ENCODE data around the gene FZR1.
A peak's percentile ranks its signal among the peaks of the same experiment; 100 is the strongest.
"Not testable (repeated sequence)": the region's sequence is repeated elsewhere in the genome, so short reads cannot be mapped to it uniquely, and the experiment has no call there.

The FZR1 gene

DNA sequence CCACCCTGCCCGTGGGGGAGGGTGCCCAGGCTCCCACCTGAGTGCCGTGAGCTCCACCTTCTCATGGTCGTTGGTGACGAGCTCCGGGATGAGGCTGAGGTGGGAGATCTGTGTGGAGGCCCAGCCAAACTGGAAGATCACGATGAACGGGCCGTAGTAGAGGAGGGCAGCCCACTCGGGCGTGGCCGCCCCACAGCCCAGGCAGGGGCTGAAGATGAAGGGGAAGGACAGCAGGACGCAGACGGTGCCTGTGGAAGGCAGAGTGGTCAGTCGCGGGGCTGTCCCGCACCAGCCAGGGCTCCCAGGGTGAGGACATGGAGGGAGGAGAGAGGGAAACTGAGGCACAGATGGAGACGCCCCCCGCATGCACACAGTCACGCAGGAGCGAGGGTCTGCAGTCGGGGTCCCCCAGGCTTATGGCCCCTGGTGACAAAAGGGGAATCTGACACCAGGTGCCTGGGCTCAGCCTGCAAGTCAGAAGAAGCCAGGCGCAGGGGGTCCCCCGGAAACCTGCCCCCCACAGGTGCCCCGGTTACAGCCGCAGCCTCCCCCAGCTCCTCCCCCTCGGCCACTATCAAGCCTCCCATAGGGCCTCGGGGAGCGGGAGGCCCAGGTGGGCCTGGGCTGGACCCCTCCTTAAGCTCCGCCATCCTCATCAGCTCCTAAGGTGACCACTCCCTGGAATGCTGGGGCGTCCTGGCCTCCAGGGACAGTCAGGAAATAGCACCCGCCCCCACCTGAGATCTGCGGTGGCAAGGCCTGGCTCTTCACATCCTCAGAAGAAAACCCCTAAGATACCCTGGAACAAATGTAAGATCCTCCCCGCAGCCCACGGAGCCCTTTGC is 45.1 kb downstream of the FZR1 start:
- no peak for DNase-seq

DNA sequence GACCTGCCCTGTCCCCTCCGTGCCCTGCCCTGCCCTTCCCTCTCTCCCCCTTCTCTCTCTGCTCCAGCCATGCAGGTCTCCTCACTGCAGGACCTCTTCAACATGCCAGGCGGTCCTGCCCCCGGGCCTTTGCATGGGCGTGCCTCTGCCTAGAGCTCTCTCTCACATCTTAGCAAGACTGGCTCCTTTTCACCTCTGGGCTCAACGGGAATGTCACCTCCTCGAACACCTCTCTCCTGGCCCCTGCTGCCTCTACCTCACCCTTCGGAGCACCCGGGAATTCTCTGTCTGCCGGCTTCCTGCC is 45.6 kb downstream of the FZR1 start:
- DNase-seq: no peak

DNA sequence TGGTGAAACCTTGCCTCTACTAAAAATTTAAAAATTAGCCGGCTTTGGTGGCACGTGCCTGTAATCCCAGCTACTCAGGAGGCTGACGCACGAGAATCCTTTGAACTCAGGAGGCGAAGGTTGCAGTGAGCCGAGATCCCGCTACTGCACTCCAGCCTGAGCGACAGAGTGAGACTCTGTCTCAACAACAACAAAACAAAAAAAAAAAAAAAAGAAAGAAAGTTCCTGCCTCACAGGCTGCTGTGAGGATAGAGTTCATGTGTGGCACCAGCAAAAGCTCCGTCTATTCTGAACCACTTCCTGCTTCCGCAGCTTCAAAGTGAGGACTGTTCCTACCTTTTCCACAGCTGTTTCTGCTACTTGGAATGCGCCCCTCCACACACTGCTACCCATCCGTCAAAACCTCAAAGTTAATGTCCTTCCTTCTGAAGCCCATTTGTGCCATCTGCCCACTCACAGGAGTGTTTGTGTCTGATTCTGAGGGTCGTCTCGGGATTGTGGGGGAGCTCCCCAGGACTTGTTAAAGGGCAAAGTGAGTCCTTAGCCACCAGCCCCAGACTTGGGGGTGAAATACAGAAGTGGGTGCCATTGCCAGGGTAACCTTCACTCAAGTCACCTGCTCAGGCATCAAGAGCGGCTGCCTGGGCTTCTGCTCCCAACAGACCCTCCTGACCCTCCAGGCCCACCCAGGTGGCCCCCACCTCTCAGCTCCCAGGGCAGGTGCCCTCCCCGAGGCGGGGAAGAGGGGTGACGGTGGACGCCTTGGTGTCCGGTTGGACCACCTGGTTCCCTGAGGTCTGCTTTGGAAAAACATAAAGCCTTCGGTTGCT is 48.4 kb downstream of the FZR1 start:
- no peak for DNase-seq

DNA sequence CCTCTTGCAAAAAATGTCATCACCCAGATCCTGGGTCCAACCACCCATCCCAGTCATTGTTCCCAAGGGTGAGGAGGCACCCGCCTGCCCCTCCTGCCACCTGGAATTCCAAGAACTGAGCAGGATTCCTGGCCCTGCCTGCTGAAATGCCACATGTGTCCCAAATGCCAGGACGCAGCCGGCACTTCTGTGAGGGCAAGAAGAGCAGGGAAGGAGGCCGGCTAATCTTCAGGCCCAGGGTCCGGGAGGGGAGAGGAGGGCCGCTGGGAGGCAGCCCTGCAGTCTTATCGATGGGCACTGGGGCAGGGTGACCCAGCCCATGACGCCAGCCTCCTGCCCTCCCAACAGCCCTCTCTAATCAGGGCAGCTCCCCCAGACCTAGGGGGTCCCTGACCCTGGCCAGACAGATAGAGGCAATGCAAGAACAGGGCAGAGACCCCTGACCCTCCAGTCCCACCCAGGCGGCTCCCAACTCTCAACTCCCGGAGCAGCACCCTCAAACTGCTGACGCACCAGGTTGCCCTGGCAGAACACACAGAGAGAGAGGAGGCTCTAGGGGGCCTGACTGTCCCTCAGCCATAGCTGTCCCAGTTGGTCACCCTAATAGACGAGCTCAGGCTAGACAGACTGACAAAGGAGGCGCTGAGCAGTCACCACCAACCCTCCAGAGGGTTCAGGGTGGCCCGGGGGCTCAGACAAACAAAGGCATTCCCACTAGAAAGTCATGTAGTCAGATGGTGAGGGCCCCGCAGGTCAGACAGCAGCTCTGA is 49.7 kb downstream of the FZR1 start:
- no peak for DNase-seq

DNA sequence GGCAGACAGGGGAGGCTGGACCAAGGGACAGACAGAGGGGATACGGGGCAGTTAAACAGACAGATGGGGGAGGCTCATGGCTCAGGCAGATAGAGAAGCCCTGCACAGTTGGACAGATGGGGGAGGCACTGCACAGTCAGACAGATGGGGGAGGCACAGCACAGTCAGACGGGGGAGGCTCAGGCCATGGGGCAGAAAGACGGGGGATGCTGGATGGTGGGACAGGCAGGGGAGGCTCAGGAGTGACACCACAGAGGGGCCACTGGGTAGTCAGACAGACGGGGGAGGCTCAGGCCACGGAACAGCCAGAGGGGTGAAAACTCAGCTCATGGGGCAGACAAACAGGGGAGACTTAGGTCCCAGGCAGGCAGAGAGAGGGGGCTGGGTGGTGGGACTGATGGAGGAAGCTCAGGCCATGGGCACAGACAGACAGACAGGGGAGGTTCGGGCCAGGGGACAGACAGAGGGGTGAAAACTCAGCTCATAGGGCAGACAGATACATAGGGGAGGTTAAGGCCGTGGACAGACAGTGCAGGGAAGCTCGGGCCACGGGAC is 50.4 kb downstream of the FZR1 start:
- DNase-seq: no peak

DNA sequence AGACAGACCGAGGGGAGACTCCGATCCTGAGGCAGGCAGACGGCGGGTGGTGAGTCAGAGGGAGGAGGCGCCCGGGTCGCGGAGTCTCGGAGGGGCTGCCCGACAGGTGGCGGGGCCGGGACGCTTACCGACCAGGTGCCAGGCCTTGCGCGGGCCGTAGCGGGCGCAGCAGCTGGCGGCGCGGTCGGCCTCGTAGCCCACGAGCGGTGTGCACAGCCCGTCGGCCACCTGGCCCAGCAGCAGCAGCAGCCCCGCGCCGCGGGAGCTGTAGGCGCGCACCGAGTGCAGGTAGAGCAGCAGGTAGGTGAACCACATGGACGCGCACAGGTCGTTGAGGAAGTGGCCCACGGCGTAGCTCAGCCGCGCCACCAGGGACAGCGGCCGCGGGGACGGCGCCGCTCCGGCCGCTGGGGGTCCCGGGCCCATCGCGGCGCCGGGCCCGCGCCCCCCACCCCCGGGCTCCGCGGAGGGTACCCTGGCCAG is 50.9 kb downstream of the FZR1 start:
- DNase-seq: no peak

DNA sequence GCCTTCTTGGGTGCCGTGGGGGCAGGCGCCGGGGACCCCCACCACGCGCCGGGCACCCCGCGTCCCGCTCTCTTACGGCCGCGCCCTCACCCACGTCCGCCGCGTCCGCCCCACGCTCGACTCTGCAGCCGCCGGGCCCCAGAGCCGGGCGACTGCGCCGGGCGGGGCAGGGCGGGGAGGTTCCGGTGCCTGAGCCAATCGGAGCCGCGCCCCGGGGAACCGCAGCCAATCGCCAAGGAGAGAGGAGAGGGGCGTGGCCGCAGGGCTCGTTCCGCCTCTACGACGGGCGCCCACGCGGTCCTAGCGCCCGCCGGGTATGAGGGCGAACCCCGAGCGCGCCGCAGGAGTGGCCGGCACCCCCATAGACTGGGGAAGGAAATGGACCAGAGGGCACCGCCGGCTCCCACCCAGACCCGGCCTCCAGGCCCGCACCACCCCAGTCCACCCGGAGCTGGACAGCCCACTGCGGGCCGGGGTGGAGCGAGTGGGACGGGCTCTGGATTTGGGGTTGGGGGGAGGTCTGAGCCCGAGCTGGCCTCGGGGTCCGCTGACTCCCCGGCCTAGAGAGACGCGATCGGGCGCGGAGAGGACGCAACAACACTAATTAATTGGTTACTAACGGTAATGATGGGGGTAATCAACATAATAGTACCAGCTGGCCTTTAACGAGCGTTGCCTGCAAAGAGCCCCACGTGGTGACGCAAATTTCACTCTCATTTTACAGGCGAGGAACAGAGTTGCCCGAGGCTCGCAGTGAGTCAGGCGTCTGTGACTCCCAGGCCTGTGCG is 51.5 kb downstream of the FZR1 start, which contains the start of gene MFSD12:
TSS of gene MFSD12 (minus strand) at position 126 of the 788 bp plus-strand sequence. CDS start 183 bp downstream, outside the sequence.
- peak; percentile 85 for DNase-seq

DNA sequence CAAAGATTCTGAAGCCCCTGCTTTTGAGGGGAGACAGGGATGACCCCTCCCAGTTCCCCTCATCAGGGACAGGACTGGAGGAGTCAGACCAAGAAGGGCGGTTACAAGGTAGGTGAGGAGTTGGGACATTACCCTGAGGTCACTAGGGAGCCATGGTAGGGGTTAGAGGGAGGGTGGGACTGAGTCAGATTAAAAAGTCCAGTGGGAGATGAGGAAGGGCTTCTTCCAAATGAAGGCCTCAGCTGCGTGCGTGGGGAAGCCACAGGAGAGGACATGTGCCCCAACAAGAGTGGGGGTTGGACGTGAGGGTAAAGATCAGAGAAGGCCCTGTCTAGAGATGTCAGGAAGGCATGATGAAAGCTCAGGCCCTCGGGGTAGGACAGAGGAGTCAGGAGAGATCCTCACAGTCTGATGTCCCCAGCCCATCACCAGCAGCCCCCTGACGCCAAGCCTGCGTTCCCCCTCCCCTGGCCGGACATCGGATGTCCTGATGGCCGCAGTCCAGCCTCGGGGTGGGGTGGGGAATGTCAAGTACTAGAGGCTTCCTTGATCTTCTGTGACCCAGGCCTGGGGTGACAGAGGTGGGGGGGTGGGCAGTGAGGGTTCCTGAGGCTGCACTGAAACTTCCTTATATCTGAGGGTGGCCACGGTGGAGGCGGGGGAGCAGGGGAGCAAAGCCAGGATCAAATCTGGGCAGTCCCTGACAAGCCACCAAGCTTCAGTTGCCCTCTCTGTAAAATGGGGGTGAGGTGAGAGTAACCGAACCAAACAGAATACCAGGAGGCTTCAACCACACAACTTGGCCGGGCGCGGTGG is 57.8 kb downstream of the FZR1 start:
- no peak for DNase-seq

DNA sequence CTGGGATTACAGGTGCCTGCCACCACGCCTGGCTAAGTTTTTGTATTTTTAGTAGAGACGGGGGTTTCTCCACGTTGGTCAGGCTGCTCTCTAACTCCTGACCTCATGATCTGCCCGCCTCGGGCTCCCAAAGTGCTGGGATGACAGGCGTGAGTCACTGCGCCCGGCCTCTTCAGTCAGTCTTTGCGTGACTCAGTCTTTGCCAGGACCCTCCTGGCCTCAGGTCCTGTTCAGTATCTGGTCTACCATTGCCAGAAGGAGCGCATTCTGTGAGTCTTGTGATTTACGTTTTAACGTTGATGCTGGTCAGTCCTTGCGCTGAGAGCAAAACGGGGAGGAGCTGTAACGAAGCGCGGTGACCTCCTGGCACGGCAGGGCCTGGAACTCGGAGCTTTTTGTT is 59.0 kb downstream of the FZR1 start:
- no peak for DNase-seq

DNA sequence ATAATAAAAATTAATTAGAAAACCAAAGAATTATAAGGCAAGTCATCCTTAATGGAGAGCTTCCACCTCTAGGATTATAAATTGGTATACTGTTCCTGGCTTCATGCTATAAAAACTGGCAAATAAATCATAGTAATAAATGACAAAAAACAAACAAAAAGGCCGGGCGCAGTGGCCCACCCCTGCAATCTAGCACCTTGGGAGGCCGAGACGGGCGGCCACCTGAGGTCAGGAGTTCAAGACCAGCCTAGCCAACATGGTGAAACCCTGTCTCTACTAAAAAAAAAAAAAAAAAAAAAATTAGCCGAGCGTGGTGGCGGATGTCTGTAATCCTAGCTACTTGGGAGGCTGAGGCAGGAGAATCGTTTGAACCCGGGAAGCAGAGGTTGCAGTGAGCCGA is 63.9 kb downstream of the FZR1 start:
- not testable (repeated sequence) for DNase-seq

DNA sequence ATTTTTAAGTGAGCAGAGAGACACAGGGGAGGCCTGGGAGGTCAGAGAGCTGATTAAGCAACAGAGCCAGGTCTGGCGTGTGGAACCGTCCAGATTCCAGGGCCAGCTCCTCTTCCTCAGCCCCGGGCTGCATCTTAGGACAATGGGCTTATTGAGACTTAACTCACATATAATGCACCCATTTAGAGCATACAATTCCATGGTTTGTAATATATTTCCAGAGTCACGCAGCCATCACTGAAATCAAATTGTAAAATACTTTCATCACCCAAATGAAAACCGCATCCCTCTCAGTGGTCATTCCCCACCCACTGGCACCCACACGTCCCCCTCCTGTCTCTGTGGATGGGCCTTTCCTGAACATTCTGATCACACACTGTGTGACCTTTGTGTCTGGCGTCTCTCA is 64.5 kb downstream of the FZR1 start:
- DNase-seq: no peak

DNA sequence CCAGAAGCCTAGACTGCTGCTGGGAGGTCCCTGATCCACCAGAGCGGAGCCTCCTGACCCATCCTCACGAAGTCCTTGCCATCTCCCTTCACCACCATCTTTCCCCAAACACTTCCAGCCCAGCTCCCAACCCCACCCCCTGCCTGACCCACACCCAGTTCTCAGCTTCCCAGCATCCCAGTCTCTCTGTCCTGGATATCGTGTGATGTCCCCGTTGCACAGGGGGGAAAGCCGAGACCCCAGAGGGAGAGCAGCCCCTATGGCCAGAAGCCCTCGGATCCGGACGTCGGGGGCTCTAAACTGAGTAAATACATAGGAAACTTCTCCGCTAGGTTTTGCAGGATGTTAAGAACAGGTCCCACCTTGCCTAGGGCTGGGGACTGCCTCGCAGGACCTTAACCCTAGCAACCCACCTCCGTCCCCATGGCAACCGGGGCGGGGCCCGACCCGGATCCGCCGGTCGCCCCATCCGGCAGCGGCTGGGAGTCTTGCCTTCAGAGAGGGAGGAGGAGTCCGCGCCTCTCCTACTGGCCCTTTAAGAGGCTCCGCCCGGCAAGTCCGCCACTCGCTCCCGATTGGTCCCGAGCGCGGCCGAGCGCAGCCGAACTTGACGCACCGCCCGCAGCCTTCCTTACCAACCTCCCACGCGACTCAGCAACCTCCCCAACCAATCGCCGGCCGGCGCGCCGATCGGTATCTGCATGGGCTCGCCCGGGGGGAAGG is 66.2 kb downstream of the FZR1 start:
- peak; percentile 97 for DNase-seq

DNA sequence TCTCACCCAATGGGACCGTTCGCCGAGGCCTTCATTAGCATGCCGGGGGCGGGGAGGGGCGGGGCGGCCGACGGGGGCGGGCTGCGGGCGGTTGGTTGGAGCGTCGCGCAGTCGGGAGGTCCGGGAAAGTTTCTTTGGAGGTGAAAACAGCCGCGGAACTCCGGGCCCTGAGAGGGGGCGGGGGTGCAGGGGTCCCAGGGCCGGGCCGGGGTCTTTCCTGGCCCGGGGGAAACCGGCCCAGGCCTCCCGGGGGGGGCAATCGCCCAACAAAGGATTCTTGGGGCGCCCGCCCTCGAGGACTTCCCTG is 66.7 kb downstream of the FZR1 start, which contains the start of gene HMG20B:
TSS of gene HMG20B (plus strand) at position 90 of the 307 bp plus-strand sequence. CDS start 366 bp downstream, outside the sequence.
- no peak for DNase-seq

DNA sequence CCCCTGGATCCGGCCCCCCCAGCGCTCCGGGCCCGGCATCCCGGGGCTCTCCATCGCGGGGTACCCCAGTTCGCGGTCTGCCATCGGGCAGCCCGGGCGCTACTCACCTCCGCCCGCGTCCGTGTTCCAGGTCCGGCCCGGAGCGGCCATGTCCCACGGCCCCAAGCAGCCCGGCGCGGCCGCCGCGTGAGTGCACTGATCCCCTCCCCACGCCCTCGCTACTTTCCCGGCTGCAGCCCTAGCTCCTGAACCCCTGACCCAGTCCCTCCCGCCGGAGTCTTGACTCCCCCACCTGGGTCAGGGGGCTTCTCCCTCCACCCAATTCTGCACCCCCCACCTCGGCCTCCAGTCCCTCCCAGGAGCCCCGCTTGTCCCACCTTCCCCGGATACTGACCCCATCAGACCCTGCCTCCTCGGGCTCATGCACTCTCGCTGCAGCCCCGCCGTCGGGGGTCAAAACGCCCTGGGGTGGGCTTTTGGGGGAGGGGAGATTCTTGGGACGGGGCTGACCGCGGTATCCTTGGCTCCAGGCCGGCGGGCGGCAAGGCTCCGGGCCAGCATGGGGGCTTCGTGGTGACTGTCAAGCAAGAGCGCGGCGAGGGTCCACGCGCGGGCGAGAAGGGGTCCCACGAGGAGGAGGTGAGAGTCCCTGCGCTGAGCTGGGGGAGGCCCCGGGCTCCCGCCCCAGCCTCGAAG is 67.2 kb downstream of the FZR1 start:
- no peak for DNase-seq

DNA sequence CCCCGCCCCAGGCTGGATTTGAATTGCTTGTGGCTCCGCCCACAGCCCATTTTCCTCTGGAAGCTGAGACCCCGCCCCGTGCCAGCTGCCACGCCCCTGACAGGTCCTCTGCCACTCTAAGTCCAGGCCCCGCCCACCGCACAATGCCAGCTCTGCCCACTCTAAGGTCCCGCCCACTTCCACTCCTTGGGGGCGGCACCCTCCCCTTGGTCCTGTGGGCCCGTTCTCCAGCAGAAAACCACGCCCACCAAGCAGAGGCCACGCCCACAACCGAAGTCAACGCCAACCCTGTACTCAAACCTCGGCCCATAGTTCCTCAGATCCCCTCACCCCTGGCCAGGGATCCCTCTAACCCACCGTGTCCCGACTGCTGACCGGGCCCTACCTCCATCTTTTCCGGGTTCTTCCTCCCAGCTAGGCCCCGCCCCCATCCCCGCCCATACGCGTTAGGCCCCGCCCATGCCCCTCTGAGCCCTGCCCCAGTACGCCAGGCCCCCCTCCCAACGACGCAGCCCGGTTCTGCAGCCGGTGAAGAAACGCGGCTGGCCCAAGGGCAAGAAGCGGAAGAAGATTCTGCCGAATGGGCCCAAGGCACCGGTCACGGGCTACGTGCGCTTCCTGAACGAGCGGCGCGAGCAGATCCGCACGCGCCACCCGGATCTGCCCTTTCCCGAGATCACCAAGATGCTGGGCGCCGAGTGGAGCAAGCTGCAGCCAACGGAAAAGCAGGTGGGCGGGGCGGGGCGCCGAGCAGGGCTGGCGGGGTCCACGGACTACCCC is 67.9 kb downstream of the FZR1 start:
- DNase-seq: peak; percentile 98

DNA sequence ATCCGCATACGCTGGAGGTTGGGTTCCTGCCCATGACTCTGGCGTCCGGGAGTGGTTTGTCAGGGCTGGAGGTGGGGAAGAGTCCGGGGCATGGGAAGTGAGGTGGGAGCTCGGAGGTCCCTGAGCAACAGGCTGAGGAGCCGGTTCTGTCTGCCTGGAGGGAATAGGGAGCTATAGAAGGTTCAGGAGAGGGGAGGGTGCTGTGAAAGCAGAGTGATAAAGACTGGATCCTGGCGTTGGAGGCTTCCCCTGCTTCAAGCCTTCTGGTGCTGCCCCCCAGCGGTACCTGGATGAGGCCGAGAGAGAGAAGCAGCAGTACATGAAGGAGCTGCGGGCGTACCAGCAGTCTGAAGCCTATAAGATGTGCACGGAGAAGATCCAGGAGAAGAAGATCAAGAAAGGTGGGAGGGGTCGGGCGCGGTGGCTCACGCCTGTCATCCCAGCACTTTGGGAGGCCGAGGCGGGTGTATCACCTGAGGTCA is 69.2 kb downstream of the FZR1 start:
- no peak for DNase-seq

DNA sequence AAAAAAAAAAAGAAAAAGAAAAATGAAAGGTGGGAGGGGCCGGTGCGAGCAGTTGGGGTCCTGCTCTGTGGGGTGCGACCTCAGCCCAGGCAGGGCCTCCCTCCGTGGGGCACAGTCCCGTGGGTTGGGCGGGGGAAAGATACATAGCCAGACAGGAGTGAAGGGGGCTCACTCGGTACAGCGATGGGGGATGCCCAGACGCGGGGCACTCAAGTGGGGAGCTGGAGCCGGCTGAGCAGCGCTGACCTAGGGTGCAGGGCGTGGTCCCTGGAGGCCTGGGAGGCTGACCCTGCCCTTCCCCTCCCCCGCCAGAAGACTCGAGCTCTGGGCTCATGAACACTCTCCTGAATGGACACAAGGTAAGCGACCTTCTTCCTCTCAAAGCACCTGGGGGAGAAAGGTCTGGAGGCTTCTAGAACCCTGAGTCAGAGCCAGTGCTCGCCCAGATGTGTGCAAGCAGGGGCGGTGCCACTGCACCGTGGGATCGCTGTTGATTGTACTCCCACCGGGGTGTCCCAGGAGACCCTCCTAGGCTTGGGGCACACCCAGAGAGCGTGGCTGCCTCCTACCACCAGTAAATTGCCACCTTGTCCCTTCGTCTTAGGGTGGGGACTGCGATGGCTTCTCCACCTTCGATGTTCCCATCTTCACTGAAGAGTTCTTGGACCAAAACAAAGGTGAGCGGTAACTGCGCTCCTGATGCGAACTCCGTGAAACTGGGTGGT is 70.0 kb downstream of the FZR1 start:
- DNase-seq: no peak

Measured in NCI-H1048 (cell line).